ENCODE measurements around the gene TP53INP2.

The TP53INP2 gene

DNA sequence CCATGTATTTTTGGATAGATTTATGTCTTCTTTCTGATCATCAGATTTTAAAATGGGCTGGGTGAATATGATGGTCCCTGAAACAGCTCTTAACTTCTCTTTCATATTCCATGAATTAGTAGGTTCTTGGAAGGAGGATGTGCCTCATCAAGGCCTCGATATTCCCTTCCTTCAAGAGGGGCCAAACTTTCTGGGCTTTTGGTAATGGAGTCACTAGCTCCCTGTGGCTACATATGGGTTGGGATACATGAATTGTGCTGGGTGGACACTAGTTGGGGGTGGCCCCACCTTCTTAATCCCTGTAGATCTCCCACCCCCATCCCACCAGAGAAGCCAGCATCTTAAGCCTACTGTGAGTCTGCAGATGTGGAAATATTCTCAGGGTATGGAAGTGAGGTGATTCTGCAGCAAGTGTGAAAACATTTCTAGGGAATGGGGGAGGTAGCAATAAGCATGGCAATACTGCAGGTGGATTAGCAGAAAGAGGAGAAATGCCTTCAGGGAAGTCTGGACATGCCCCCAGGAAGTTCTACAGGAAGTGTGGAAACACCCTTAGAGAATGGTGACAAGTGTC lies 2.2 kb downstream of the TP53INP2 start:
- H3K4me3 ChIP-seq (ENCODE audit: low read length), result no peak overlapping the region
- DNase-seq (ENCODE audit: low read depth), result no peak
- TF ChIP-seq, protein P1, sequence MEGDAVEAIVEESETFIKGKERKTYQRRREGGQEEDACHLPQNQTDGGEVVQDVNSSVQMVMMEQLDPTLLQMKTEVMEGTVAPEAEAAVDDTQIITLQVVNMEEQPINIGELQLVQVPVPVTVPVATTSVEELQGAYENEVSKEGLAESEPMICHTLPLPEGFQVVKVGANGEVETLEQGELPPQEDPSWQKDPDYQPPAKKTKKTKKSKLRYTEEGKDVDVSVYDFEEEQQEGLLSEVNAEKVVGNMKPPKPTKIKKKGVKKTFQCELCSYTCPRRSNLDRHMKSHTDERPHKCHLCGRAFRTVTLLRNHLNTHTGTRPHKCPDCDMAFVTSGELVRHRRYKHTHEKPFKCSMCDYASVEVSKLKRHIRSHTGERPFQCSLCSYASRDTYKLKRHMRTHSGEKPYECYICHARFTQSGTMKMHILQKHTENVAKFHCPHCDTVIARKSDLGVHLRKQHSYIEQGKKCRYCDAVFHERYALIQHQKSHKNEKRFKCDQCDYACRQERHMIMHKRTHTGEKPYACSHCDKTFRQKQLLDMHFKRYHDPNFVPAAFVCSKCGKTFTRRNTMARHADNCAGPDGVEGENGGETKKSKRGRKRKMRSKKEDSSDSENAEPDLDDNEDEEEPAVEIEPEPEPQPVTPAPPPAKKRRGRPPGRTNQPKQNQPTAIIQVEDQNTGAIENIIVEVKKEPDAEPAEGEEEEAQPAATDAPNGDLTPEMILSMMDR (IDR thresholded peaks at IDR 0.05; ENCODE audit: insufficient read depth, low read depth, low read length, missing control alignments), result no peak

DNA sequence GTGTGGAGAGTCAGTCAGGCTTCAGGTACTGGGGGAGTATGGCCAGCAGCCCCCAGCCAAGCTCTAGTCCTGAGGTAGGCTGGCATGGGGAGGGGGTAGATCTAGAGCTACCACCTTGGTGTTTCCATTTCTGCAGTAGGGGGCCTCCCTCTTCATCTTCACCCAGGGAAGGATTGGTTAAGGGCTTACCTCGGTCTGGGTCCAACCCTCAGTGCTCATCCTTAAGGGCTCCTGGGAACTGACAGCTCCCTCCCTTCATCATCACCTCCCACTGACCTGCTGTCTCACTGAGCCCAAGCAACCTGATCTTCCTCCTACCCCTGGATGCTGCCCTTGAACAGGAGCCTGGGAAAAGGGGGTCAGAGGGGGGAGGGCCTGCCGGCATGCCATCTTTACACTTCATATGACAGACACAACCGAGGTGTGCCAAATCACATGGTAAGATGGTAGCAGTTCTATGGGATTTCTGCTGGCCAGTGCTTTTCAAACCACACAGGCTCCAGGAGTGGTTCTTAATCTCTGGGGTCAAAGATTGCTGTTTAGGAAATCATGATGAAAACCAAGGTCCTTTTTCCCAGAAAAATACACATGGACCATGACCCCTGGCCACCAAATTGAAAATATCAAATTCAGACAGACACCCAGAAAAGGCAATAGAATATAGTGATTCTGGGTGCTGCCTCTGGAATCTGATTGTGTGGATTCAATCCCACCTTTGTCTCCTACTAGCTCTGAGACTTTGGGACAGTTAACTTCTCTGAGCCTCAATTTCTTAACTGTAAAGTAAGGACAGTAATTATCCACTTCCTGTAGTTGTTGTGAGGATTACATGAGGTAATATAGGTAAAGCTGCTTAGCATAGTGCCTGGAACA lies 3.0 kb downstream of the TP53INP2 start:
- no peak overlapping the region for H3K4me3 ChIP-seq (ENCODE audit: low read length)
- TF ChIP-seq, protein P1 (IDR thresholded peaks at IDR 0.05; ENCODE audit: insufficient read depth, low read depth, low read length, missing control alignments), result no peak
- DNase-seq (ENCODE audit: low read depth), result no peak

DNA sequence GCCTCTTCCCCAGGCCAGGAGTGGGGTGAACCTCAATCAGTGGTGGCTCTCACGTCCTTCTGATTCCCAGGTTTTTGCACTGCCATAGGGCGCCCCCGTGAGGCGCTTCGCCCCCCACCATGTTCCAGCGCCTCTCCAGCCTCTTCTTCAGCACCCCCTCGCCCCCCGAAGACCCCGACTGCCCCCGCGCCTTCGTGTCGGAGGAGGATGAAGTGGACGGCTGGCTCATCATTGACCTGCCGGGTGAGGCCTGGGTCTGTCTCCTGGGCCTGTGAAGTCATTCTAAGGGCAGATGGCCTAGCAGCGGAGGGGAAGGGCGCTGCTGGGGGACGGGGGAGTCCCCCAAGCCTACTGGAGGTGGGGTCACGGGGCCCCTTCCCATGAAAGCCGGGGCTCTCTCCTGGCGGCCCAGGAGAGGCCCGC lies 4.5 kb downstream of the TP53INP2 start:
- TF ChIP-seq, protein P1 (IDR thresholded peaks at IDR 0.05; ENCODE audit: insufficient read depth, low read depth, low read length, missing control alignments), result peak; percentile 40
- DNase-seq (ENCODE audit: low read depth), result peak; percentile 47
- H3K4me3 ChIP-seq (ENCODE audit: low read length), result peak overlapping the region; percentile 60

GRCh38 chr20:34709044-34709830 lies 5.1 kb downstream of the TP53INP2 start:
- peak overlapping the region; percentile 60 for H3K4me3 ChIP-seq (ENCODE audit: low read length)
- peak; percentile 70 for DNase-seq (ENCODE audit: low read depth)
- TF ChIP-seq, protein P1 (IDR thresholded peaks at IDR 0.05; ENCODE audit: insufficient read depth, low read depth, low read length, missing control alignments), result no peak

DNA sequence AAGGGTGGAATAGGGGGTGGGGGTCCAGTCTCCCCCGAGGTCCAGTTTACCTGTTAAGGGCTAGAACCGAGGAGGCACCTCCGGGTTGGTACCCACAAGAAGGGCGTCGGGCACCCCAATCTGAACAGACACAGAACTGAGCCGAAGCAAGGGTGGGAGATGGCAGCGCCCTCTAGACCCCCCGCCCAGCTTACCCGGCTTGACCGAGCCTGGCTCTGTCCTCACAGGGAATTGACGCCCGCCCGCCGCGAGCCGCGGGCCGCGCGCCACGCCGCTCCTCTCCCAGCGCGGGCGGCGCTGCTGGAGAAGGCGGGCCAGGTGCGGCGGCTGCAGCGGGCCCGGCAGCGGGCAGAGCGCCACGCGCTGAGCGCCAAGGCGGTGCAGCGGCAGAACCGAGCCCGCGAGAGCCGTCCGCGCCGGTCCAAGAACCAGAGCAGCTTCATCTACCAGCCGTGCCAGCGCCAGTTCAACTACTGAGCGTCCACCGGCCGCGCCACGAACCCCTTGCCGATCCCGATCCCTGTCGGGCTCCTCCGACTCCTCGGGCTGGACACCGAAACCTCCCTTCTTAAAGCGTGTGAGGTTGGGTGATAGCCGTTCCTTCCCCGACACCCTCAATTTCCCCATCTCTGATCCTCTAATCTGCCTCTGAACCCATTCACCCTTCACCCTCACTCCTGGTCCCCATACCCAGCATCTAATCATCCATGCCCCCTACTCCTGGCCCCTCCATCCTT lies 5.9 kb downstream of the TP53INP2 start:
- peak overlapping the region; percentile 60 for H3K4me3 ChIP-seq (ENCODE audit: low read length)
- DNase-seq (ENCODE audit: low read depth), result peak; percentile 67
- TF ChIP-seq, protein P1 (IDR thresholded peaks at IDR 0.05; ENCODE audit: insufficient read depth, low read depth, low read length, missing control alignments), result peak; percentile 24

GRCh38 chr20:34710568-34710839 lies 6.4 kb downstream of the TP53INP2 start:
- peak overlapping the region; percentile 40 for H3K4me3 ChIP-seq (ENCODE audit: low read length)
- TF ChIP-seq, protein P1 (IDR thresholded peaks at IDR 0.05; ENCODE audit: insufficient read depth, low read depth, low read length, missing control alignments), result no peak
- DNase-seq (ENCODE audit: low read depth), result no peak

Measured in epithelial cell of esophagus (primary cell).